ENCODE data around the gene PTH1R. TPM values are rescaled to one million over a fixed set of nuclear protein-coding genes. Genes with fewer than 3 reads are reported as not detected.

PTH1R gene
- polyA plus RNA-seq, 2 of the 4 experiments (the other 2 are of a cell fraction): 0.45 to 0.53 TPM

DNA sequence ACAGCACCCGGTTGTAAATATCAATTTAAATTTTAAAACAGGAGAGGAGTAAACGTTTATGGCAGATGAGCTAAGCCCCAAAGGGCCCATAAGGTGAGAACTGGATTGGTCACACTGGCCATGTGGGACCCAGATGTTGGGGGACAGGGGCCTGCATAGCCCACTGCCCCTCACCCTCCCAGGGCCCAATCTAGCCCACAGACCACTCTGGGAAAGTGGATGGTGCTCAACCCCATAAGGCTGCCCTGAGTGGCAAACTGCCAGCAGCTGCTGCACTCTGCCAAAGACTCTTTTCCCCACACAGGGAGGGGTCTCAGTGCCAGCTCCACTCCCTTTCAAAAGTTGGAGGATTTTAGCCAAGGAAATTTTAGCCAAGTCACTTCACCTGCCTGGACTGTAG lies 56.6 kb downstream of the PTH1R start (continued):
- no peak for TF ChIP-seq HOXB13 (CRISPR knock-in tag; IDR thresholded peaks at IDR 0.05; ENCODE audit: low read depth)
- no peak for TF ChIP-seq NR3C1 (IDR thresholded peaks at IDR 0.05)

DNA sequence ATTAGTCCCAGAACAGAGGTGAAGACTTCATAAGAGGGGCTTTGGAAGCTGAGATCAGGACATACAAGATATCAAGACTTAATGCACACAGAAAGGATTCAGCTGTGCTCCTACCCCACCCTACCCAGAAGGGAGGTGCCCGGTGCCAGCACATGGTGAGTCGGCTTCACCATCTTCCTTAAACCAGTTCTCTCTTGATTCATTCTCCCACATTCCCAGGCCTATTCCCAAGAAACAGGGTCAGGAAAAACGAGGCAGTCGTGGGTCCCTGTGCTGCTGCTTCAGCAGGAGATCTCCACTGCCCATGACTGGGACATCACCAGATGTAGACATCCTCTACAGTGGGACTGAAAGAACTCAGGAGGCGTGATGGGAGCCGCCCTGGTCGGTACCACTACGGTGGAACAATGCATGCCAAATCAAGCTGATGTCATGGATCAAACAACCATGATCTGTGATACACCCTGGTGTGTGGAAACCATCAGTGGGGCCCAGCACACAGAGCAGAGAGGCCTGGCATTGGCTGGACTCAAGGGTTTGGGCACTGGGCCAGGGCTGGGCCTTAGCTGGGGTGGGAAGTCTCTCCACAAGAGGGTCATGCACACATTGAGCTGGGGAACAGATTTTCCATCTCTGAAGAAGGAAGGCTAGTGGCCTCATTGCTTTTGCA lies 57.1 kb downstream of the PTH1R start:
- peaks cover 83% of the 10 kb centered on the region for H3K4me1 ChIP-seq
- no peak for FAIRE-seq
- WGBS (ENCODE audit: missing lambda C conversion rate): 59% methylated on average over 7 of the region's 8 CpGs
- TF ChIP-seq ZNF302 (CRISPR knock-in tag; IDR thresholded peaks at IDR 0.05) (no peak), FOSB (CRISPR knock-in tag; IDR thresholded peaks at IDR 0.05) (no peak), EHF (CRISPR knock-in tag; IDR thresholded peaks at IDR 0.05) (no peak), ZSCAN20 (CRISPR knock-in tag; IDR thresholded peaks at IDR 0.05) (no peak), SREBF2 (IDR thresholded peaks at IDR 0.05) (no peak), POLR2A (IDR thresholded peaks at IDR 0.05; ENCODE audit: low read length) (no peak), RARB (CRISPR knock-in tag; IDR thresholded peaks at IDR 0.05) (no peak), RCOR1 (IDR thresholded peaks at IDR 0.05; ENCODE audit: low read depth, low read length) (no peak), ESRRA (IDR thresholded peaks at IDR 0.05; ENCODE audit: borderline replicate concordance, low read length) (no peak), HOXB5 (CRISPR knock-in tag; IDR thresholded peaks at IDR 0.05) (no peak), GATA3 (IDR thresholded peaks at IDR 0.05; ENCODE audit: borderline replicate concordance) (no peak), RNF2 (IDR thresholded peaks at IDR 0.05; ENCODE audit: borderline replicate concordance, low read depth) (no peak)
- TF ChIP-seq, protein P1, sequence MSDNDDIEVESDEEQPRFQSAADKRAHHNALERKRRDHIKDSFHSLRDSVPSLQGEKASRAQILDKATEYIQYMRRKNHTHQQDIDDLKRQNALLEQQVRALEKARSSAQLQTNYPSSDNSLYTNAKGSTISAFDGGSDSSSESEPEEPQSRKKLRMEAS (IDR thresholded peaks at IDR 0.05): no peak
- TF ChIP-seq, protein P2, sequence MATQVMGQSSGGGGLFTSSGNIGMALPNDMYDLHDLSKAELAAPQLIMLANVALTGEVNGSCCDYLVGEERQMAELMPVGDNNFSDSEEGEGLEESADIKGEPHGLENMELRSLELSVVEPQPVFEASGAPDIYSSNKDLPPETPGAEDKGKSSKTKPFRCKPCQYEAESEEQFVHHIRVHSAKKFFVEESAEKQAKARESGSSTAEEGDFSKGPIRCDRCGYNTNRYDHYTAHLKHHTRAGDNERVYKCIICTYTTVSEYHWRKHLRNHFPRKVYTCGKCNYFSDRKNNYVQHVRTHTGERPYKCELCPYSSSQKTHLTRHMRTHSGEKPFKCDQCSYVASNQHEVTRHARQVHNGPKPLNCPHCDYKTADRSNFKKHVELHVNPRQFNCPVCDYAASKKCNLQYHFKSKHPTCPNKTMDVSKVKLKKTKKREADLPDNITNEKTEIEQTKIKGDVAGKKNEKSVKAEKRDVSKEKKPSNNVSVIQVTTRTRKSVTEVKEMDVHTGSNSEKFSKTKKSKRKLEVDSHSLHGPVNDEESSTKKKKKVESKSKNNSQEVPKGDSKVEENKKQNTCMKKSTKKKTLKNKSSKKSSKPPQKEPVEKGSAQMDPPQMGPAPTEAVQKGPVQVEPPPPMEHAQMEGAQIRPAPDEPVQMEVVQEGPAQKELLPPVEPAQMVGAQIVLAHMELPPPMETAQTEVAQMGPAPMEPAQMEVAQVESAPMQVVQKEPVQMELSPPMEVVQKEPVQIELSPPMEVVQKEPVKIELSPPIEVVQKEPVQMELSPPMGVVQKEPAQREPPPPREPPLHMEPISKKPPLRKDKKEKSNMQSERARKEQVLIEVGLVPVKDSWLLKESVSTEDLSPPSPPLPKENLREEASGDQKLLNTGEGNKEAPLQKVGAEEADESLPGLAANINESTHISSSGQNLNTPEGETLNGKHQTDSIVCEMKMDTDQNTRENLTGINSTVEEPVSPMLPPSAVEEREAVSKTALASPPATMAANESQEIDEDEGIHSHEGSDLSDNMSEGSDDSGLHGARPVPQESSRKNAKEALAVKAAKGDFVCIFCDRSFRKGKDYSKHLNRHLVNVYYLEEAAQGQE (IDR thresholded peaks at IDR 0.05): no peak
- TF ChIP-seq, protein P3, sequence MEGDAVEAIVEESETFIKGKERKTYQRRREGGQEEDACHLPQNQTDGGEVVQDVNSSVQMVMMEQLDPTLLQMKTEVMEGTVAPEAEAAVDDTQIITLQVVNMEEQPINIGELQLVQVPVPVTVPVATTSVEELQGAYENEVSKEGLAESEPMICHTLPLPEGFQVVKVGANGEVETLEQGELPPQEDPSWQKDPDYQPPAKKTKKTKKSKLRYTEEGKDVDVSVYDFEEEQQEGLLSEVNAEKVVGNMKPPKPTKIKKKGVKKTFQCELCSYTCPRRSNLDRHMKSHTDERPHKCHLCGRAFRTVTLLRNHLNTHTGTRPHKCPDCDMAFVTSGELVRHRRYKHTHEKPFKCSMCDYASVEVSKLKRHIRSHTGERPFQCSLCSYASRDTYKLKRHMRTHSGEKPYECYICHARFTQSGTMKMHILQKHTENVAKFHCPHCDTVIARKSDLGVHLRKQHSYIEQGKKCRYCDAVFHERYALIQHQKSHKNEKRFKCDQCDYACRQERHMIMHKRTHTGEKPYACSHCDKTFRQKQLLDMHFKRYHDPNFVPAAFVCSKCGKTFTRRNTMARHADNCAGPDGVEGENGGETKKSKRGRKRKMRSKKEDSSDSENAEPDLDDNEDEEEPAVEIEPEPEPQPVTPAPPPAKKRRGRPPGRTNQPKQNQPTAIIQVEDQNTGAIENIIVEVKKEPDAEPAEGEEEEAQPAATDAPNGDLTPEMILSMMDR (IDR thresholded peaks at IDR 0.05): no peak
- TF ChIP-seq, protein P4, sequence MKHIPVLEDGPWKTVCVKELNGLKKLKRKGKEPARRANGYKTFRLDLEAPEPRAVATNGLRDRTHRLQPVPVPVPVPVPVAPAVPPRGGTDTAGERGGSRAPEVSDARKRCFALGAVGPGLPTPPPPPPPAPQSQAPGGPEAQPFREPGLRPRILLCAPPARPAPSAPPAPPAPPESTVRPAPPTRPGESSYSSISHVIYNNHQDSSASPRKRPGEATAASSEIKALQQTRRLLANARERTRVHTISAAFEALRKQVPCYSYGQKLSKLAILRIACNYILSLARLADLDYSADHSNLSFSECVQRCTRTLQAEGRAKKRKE (CRISPR knock-in tag; IDR thresholded peaks at IDR 0.05; ENCODE audit: low read depth): no peak
- no peak; a peak in 1 of 6 replicates for ATAC-seq
- ChIA-PET CTCF (interaction anchor here (1.3 to 5.3 kb wide), 9 partner anchors 10 to 64 kb away, joined by 4 to 62 read pairs (median 7); no protein-coding TSS in a partner anchor), POLR2A (interaction anchor here (0.8 to 2.3 kb wide), 4 partner anchors 10 to 44 kb away, joined by 3 to 33 read pairs (median 6); partner anchors contain the start of genes CCDC12 and NBEAL2)
- DNase-seq (ENCODE audit: low read depth in 1 of 2, low spot score in 1 of 2): peak in 1 of 2 experiments; percentile 16
- H3K4me3 ChIP-seq: 0 out of 3 replicates have a peak overlapping the region, but pooled peaks have one; percentile 6
- H3K9me3 ChIP-seq: no peaks in the 10 kb centered on the region
- peak overlapping the region; percentile 85 to 88 for H3K27ac ChIP-seq
- peak overlapping the region; percentile 70 for H3K4me2 ChIP-seq
